NCI-H1105 (cell line): ENCODE measurements around the gene CNDP1.
A peak's percentile ranks its signal among the peaks of the same experiment; 100 is the strongest.
"Not testable (repeated sequence)": the region's sequence is repeated elsewhere in the genome, so short reads cannot be mapped to it uniquely, and the experiment has no call there.

Experiments
- DNase-seq: peaks from one replicate; lab custom pipeline; 2025; lab: John Stamatoyannopoulos, UW

CNDP1 gene

GRCh38 chr18:74521068-74521725 is 13.1 kb upstream of the CNDP1 start:
- DNase-seq = no peak

GRCh38 chr18:74522635-74523548 is 11.4 kb upstream of the CNDP1 start:
- DNase-seq = no peak

- DNase-seq = peak; percentile 55
Observed at GRCh38 chr18:74524097-74524496, 10.2 kb upstream of the CNDP1 start.

GRCh38 chr18:74524915-74525314 is 9.4 kb upstream of the CNDP1 start:
- not testable (repeated sequence) for DNase-seq

GRCh38 chr18:74525741-74526140 is 8.6 kb upstream of the CNDP1 start:
- DNase-seq = no peak

GRCh38 chr18:74526488-74526887 is 7.8 kb upstream of the CNDP1 start:
- DNase-seq = no peak

- DNase-seq = no peak
Observed at GRCh38 chr18:74528478-74528877, 5.8 kb upstream of the CNDP1 start.

GRCh38 chr18:74528913-74529312 is 5.4 kb upstream of the CNDP1 start:
- DNase-seq = no peak

GRCh38 chr18:74529378-74529777 is 4.9 kb upstream of the CNDP1 start:
- DNase-seq = no peak

GRCh38 chr18:74529811-74530583 is 4.3 kb upstream of the CNDP1 start:
- DNase-seq = no peak

GRCh38 chr18:74530584-74530862 is 3.8 kb upstream of the CNDP1 start:
- no peak for DNase-seq

- DNase-seq = no peak
Observed at GRCh38 chr18:74531043-74531442, 3.3 kb upstream of the CNDP1 start.

- DNase-seq = no peak
Observed at GRCh38 chr18:74532511-74533025, 1.7 kb upstream of the CNDP1 start.

- no peak for DNase-seq
Observed at GRCh38 chr18:74533666-74534065, 634 bp upstream of the CNDP1 start.

GRCh38 chr18:74534981-74535649 is 815 bp downstream of the CNDP1 start:
- DNase-seq = no peak

- DNase-seq = no peak
Observed at GRCh38 chr18:74539289-74539688, 5.0 kb downstream of the CNDP1 start.

GRCh38 chr18:74540652-74541421 is 6.5 kb downstream of the CNDP1 start:
- DNase-seq = no peak

- no peak for DNase-seq
Observed at GRCh38 chr18:74541703-74542555, 7.6 kb downstream of the CNDP1 start.

- no peak for DNase-seq
Observed at GRCh38 chr18:74544898-74545297, 10.6 kb downstream of the CNDP1 start.

GRCh38 chr18:74546007-74546406 is 11.7 kb downstream of the CNDP1 start:
- DNase-seq = no peak
